Measurements from ENCODE around the gene CKB. TPM values are rescaled to one million over a fixed set of nuclear protein-coding genes. Genes with fewer than 3 reads are reported as not detected.
A peak's percentile ranks its signal among the peaks of the same experiment; 100 is the strongest.

CKB gene
- polyA plus RNA-seq, 1 donor (not counting 4 experiments of a cell fraction or from before 2014, with no cell fraction given) = 10.0 TPM

DNA sequence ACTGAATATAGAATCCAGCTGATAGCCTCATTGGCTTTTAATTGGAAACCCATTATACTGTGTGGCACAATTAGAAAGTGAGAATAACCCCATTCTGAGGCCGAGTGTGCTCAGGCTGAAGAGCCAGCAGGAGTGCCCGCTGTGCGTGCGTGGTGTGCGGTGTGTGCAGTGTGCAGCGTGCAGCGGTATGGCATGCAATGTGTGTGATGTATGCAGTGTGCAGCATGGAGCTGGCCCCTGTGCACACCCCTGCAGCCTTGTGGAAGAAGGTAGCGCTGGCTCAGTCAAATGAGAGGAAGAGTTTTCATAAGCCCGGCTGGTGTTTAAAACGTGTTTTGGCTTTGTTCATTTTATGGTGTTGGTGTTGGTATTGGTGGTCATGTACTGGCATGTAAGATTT is 22.9 kb downstream of the CKB start:
- DNase-seq (ENCODE audit: low read depth, low spot score) (no peak), FAIRE-seq (peak; percentile 9)
- H3K27ac ChIP-seq (ENCODE audit: control insufficient read depth, insufficient read depth, low read length) = no peak overlapping the region
- peaks cover 8% of the 10 kb centered on the region for H3K4me1 ChIP-seq (ENCODE audit: control insufficient read depth, extremely low read depth, insufficient read depth, low read length)
- H3K9me1 ChIP-seq (ENCODE audit: control insufficient read depth, extremely low read depth, insufficient read depth, low read length) = no peaks in the 10 kb centered on the region
- H3K9me3 ChIP-seq (ENCODE audit: control insufficient read depth, low read depth, low read length) = no peaks in the 10 kb centered on the region
- TF ChIP-seq EZH2 (IDR thresholded peaks at IDR 0.05; ENCODE audit: low read length) = no peak
- TF ChIP-seq, protein P1, sequence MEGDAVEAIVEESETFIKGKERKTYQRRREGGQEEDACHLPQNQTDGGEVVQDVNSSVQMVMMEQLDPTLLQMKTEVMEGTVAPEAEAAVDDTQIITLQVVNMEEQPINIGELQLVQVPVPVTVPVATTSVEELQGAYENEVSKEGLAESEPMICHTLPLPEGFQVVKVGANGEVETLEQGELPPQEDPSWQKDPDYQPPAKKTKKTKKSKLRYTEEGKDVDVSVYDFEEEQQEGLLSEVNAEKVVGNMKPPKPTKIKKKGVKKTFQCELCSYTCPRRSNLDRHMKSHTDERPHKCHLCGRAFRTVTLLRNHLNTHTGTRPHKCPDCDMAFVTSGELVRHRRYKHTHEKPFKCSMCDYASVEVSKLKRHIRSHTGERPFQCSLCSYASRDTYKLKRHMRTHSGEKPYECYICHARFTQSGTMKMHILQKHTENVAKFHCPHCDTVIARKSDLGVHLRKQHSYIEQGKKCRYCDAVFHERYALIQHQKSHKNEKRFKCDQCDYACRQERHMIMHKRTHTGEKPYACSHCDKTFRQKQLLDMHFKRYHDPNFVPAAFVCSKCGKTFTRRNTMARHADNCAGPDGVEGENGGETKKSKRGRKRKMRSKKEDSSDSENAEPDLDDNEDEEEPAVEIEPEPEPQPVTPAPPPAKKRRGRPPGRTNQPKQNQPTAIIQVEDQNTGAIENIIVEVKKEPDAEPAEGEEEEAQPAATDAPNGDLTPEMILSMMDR (optimal IDR thresholded peaks at IDR 0.05 in 1 of 3, IDR thresholded peaks at IDR 0.05 in 1 of 3, conservative IDR thresholded peaks at IDR 0.05 in 1 of 3; ENCODE audit: extremely low read depth in 1 of 3, insufficient read depth in 2 of 3, low read length in 3 of 3) = no peak
- H3K9ac ChIP-seq (ENCODE audit: control insufficient read depth, extremely low read depth, insufficient read depth, low read length) = no peak overlapping the region
- peaks cover 16% of the 10 kb centered on the region for H3K79me2 ChIP-seq (ENCODE audit: control insufficient read depth, insufficient read depth, low read length)
- peaks cover 12% of the 10 kb centered on the region for H4K20me1 ChIP-seq (ENCODE audit: control insufficient read depth, extremely low read depth, insufficient read depth, low read length)
- no peak overlapping the region for H2AFZ ChIP-seq (ENCODE audit: control insufficient read depth, low read length)
- H3K4me3 ChIP-seq (ENCODE audit: control insufficient read depth in 2 of 3, extremely low read depth in 1 of 3, insufficient read depth in 2 of 3, low read depth in 1 of 3, low read length in 3 of 3) = no peak overlapping the region
- no peak overlapping the region for H3K4me2 ChIP-seq (ENCODE audit: control insufficient read depth, extremely low read depth, insufficient read depth, low read depth, low read length)
- no peaks in the 10 kb centered on the region for H3K27me3 ChIP-seq (ENCODE audit: control insufficient read depth, extremely low read depth, insufficient read depth, low read length)
- dilution Hi-C loops (cut with MboI; ENCODE audit: extremely low pct_ligation_motif_present, low sequenced_read_pairs) = no loop called here
- peaks cover 38 to 55% of the 10 kb centered on the region in 2 experiments for H3K36me3 ChIP-seq (ENCODE audit: control insufficient read depth in 2 of 2, extremely low read depth in 1 of 2, insufficient read depth in 2 of 2, low read length in 2 of 2)

DNA sequence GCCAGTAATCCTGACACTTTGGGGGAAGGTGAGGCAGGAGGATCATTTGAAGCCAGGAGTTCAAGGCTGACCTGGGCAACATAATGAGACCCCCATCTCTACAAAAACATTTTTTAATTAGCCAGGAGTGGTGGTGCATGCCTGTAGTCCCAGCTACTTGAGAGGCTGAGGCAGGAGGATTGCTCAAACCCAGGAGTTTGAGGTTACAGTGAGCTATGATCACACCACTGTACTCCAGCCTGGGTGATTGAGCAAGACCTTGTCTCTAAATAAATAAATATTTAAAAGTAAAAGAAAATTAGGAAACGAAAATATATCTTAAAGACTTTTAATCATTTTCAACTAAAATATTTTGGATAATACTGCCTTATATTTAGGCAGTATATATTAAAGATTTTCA is 25.9 kb downstream of the CKB start:
- Histone ChIP-seq H3K9me1 (ENCODE audit: control insufficient read depth, extremely low read depth, insufficient read depth, low read length) (no peaks in the 10 kb centered on the region), H3K27me3 (ENCODE audit: control insufficient read depth, extremely low read depth, insufficient read depth, low read length) (no peaks in the 10 kb centered on the region), H2AFZ (ENCODE audit: control insufficient read depth, low read length) (no peak overlapping the region), H3K4me1 (ENCODE audit: control insufficient read depth, extremely low read depth, insufficient read depth, low read length) (peaks cover 8% of the 10 kb centered on the region), H3K36me3 (ENCODE audit: control insufficient read depth in 2 of 2, extremely low read depth in 1 of 2, insufficient read depth in 2 of 2, low read length in 2 of 2) (peaks cover 23 to 37% of the 10 kb centered on the region in 2 experiments), H3K4me2 (ENCODE audit: control insufficient read depth, extremely low read depth, insufficient read depth, low read depth, low read length) (no peak overlapping the region), H3K27ac (ENCODE audit: control insufficient read depth, insufficient read depth, low read length) (no peak overlapping the region), H3K79me2 (ENCODE audit: control insufficient read depth, insufficient read depth, low read length) (peaks cover 16% of the 10 kb centered on the region), H4K20me1 (ENCODE audit: control insufficient read depth, extremely low read depth, insufficient read depth, low read length) (peaks cover 12% of the 10 kb centered on the region), H3K9ac (ENCODE audit: control insufficient read depth, extremely low read depth, insufficient read depth, low read length) (no peak overlapping the region), H3K9me3 (ENCODE audit: control insufficient read depth, low read depth, low read length) (no peaks in the 10 kb centered on the region), H3K4me3 (ENCODE audit: control insufficient read depth in 2 of 3, extremely low read depth in 1 of 3, insufficient read depth in 2 of 3, low read depth in 1 of 3, low read length in 3 of 3) (no peak overlapping the region)
- FAIRE-seq (no peak), DNase-seq (ENCODE audit: low read depth, low spot score) (no peak)
- TF ChIP-seq EZH2 (IDR thresholded peaks at IDR 0.05; ENCODE audit: low read length) = no peak
- TF ChIP-seq, protein P1 (optimal IDR thresholded peaks at IDR 0.05 in 1 of 3, IDR thresholded peaks at IDR 0.05 in 1 of 3, conservative IDR thresholded peaks at IDR 0.05 in 1 of 3; ENCODE audit: extremely low read depth in 1 of 3, insufficient read depth in 2 of 3, low read length in 3 of 3) = no peak
- dilution Hi-C loops (cut with MboI; ENCODE audit: extremely low pct_ligation_motif_present, low sequenced_read_pairs) = no loop called here
